Measurements from ENCODE around the gene ZSWIM9. TPM values are rescaled to one million over a fixed set of nuclear protein-coding genes. Genes with fewer than 3 reads are reported as not detected.

ZSWIM9 gene
- total RNA-seq, 4 donors from 2014 or later: 4.2 to 6.1 (median 5.4) TPM

- peak overlapping the region in 2 of 3 donors; percentile 42 to 61 for H3K27ac ChIP-seq
- intact Hi-C loops (cut with DNase I): no loop called here
- peaks cover 16 to 27% of the 10 kb centered on the region in 2 donors for H3K4me1 ChIP-seq
- no peaks in the 10 kb centered on the region for H3K36me3 ChIP-seq
- DNase-seq: no peak
- no peaks in the 10 kb centered on the region for H3K9me3 ChIP-seq
- no peak for TF ChIP-seq POLR2A (IDR thresholded peaks at IDR 0.05)
- no peak for TF ChIP-seq CTCF (IDR thresholded peaks at IDR 0.05)
- H3K27me3 ChIP-seq: no peaks in the 10 kb centered on the region
- 97 to 99% methylated on average over 3 of the region's 3 CpGs for WGBS, 2 donors
- no peak overlapping the region for H3K4me3 ChIP-seq (replicated peaks in 1 of 3)
Observed at GRCh38 chr19:48247212-48247611, 76.7 kb downstream of the ZSWIM9 start.

Other genes with a start within 250 kb of the ZSWIM9 start
- not detected for gene BSPH1, start 178.5 kb upstream of the ZSWIM9 start, total RNA-seq
- gene ELSPBP1, start 176.0 kb upstream of the ZSWIM9 start, total RNA-seq: not detected
- gene CABP5, start 126.6 kb upstream of the ZSWIM9 start, total RNA-seq: not detected
- gene PLA2G4C, start 59.9 kb upstream of the ZSWIM9 start, total RNA-seq: 10 to 100 TPM in 2 of 4 donors, 1 to 10 TPM in 2; 4.8 to 17.7 (median 10.5) TPM
- 10 to 100 TPM; 17.7 to 33.3 (median 26.7) TPM for gene LIG1, start 336 bp upstream of the ZSWIM9 start, total RNA-seq
- gene CARD8, start 85.2 kb downstream of the ZSWIM9 start, total RNA-seq: 10 to 100 TPM; 37.0 to 58.9 (median 57.7) TPM
- gene ZNF114, start 99.4 kb downstream of the ZSWIM9 start, total RNA-seq: 10 to 100 TPM in 1 of 4 donors, 1 to 10 TPM in 3; 5.3 to 11.7 (median 6.1) TPM
- gene EMP3, start 154.9 kb downstream of the ZSWIM9 start, total RNA-seq: 10 to 100 TPM; 14.0 to 19.3 (median 14.9) TPM
- gene TMEM143, start 193.3 kb downstream of the ZSWIM9 start, total RNA-seq: 10 to 100 TPM in 1 of 4 donors, 1 to 10 TPM in 3; 6.3 to 12.6 (median 9.2) TPM
- not detected for gene SYNGR4, start 193.7 kb downstream of the ZSWIM9 start, total RNA-seq
- 100 to 1,000 TPM; 121 to 160 (median 141) TPM for gene KDELR1, start 220.9 kb downstream of the ZSWIM9 start, total RNA-seq
- 1 to 10 TPM in 1 of 4 donors, under 1 TPM in 3; 0.56 to 2.2 (median 0.84) TPM for gene GRIN2D, start 223.0 kb downstream of the ZSWIM9 start, total RNA-seq

Measured in thyroid gland (tissue), 4 donors.